ENCODE measurements around the gene RPH3AL.

DNA sequence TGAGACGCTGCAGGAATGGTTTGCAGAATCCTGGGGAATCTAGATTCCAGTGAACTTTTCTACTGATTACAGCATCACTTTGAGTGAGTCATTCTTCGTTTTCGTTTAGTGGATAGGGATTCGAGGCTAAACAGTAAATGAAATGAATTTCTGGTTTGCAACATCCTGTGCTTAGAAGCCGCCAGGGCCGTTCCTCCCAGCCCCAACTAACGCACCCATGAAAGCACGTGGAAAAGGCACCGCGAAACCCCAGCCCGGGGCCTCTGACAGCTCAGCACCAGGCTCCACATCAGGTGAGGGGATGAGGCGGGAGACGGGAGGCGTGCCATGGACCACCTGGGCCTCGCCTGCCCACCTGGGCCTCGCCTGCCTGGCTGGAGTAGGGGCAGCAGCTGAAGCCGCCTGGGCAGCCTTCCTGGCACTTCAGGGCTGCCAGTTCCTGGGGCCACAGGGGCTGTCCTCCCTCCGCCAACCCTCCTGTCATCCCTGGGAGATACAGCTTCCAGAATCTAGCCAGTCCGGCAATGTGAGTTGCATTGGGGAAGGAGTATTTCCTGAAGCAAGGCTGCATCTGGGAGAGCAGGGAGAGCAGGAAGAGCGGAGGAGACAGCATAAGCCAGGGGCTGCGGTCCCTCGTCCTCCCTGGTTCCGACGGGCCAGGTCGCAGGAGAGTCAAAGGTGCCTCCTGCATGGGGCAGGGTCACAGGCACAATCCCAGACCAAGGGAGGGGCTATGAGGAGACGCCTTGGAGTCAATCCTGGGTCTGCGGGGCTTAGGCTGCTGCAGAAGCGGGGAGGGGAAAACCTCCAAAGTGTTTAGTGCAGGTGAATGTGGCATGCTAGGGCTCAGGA, 78.4 kb downstream of the RPH3AL start:
- TF ChIP-seq, protein P1, sequence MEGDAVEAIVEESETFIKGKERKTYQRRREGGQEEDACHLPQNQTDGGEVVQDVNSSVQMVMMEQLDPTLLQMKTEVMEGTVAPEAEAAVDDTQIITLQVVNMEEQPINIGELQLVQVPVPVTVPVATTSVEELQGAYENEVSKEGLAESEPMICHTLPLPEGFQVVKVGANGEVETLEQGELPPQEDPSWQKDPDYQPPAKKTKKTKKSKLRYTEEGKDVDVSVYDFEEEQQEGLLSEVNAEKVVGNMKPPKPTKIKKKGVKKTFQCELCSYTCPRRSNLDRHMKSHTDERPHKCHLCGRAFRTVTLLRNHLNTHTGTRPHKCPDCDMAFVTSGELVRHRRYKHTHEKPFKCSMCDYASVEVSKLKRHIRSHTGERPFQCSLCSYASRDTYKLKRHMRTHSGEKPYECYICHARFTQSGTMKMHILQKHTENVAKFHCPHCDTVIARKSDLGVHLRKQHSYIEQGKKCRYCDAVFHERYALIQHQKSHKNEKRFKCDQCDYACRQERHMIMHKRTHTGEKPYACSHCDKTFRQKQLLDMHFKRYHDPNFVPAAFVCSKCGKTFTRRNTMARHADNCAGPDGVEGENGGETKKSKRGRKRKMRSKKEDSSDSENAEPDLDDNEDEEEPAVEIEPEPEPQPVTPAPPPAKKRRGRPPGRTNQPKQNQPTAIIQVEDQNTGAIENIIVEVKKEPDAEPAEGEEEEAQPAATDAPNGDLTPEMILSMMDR (IDR thresholded peaks at IDR 0.05; ENCODE audit: poor library complexity, severe bottlenecking): no peak
- TF ChIP-seq, protein P2, sequence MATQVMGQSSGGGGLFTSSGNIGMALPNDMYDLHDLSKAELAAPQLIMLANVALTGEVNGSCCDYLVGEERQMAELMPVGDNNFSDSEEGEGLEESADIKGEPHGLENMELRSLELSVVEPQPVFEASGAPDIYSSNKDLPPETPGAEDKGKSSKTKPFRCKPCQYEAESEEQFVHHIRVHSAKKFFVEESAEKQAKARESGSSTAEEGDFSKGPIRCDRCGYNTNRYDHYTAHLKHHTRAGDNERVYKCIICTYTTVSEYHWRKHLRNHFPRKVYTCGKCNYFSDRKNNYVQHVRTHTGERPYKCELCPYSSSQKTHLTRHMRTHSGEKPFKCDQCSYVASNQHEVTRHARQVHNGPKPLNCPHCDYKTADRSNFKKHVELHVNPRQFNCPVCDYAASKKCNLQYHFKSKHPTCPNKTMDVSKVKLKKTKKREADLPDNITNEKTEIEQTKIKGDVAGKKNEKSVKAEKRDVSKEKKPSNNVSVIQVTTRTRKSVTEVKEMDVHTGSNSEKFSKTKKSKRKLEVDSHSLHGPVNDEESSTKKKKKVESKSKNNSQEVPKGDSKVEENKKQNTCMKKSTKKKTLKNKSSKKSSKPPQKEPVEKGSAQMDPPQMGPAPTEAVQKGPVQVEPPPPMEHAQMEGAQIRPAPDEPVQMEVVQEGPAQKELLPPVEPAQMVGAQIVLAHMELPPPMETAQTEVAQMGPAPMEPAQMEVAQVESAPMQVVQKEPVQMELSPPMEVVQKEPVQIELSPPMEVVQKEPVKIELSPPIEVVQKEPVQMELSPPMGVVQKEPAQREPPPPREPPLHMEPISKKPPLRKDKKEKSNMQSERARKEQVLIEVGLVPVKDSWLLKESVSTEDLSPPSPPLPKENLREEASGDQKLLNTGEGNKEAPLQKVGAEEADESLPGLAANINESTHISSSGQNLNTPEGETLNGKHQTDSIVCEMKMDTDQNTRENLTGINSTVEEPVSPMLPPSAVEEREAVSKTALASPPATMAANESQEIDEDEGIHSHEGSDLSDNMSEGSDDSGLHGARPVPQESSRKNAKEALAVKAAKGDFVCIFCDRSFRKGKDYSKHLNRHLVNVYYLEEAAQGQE (IDR thresholded peaks at IDR 0.05; ENCODE audit: borderline replicate concordance): no peak

All from neural cell (in vitro differentiated cells).